ENCODE data around the gene TIA1.
"Not testable (repeated sequence)": the region's sequence is repeated elsewhere in the genome, so short reads cannot be mapped to it uniquely, and the experiment has no call there.

DNA sequence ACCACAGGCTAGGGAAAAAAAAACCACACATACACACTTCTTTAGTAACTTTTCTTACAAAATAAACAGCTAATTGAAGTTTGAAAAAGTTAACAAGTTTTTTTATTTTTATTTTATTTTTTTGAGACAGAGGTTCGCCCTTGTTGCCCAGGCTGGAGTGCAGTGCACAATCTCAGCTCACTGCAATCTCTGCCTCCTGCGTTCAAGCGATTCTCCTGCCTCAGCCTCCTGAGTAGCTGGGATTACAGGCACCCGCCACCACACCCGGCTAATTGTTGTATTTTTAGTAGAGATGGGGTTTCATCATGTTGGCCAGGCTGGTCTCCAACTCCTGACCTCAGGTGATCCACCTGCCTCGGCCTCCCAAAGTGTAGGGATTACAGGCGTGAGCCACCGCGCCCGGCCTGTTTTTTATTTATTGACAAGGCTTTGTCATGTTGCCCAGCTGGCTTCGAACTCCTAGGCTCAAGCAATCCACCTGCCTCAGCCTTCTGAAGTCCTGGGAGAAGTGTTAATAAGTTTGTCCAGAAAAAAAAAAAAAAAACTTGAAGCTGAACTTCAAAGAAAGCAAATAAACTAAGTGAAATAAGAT, 78.7 kb downstream of the TIA1 start:
- TF ChIP-seq, protein P1, sequence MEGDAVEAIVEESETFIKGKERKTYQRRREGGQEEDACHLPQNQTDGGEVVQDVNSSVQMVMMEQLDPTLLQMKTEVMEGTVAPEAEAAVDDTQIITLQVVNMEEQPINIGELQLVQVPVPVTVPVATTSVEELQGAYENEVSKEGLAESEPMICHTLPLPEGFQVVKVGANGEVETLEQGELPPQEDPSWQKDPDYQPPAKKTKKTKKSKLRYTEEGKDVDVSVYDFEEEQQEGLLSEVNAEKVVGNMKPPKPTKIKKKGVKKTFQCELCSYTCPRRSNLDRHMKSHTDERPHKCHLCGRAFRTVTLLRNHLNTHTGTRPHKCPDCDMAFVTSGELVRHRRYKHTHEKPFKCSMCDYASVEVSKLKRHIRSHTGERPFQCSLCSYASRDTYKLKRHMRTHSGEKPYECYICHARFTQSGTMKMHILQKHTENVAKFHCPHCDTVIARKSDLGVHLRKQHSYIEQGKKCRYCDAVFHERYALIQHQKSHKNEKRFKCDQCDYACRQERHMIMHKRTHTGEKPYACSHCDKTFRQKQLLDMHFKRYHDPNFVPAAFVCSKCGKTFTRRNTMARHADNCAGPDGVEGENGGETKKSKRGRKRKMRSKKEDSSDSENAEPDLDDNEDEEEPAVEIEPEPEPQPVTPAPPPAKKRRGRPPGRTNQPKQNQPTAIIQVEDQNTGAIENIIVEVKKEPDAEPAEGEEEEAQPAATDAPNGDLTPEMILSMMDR (conservative IDR thresholded peaks at IDR 0.05; ENCODE audit: low read length): not testable (repeated sequence)
- not testable (repeated sequence) for TF ChIP-seq EZH2phosphoT487 (IDR thresholded peaks at IDR 0.05; ENCODE audit: borderline replicate concordance, low read depth, low read length)
